GM12878 (cell line): ENCODE results near the gene ISG20L2. TPM values are rescaled to one million over a fixed set of nuclear protein-coding genes. Genes with fewer than 3 reads are reported as not detected.
A peak's percentile ranks its signal among the peaks of the same experiment; 100 is the strongest.

Experiments used
- ATAC-seq: fragments of 200-7000 bp; cut with Tn5 transposase; 3 replicates; pipeline ENCODE4 v1.9.1; 2020; ENCODE audit warnings: mild to moderate bottlenecking, moderate library complexity
- BruUV-seq: library from RNA; stranded (reverse); fragments of 400-500 nt; replicated peaks from 2 replicates; lab custom pipeline; 2021; lab: Mats Ljungman, UMichigan
- CTCF ChIA-PET: fragments of 300-600 bp; sonication (Branson Sonifier 250); formaldehyde crosslinking; extraction: SDS; loops from one replicate; lab custom pipeline; 2021; ENCODE audit warnings: inconsistent platforms; lab: Yijun Ruan, JAX
- POLR2A ChIA-PET: fragments of 350-600 bp; formaldehyde crosslinking; extraction: SDS; loops from one replicate; lab custom pipeline; 2021; ENCODE audit warnings: inconsistent platforms; lab: Charles Lee
- RAD21 ChIA-PET: fragments of 300-600 bp; sonication (Branson Sonifier 250); formaldehyde crosslinking; loops from one replicate; lab custom pipeline; 2023; ENCODE audit warnings: antibody characterized with exemption; ENCODE audit not compliant: unreplicated experiment; lab: Charles Lee
- SMC1A ChIA-PET: fragments of 300-600 bp; sonication (Branson Sonifier 250); formaldehyde crosslinking; loops from one replicate; lab custom pipeline; 2023; ENCODE audit not compliant: unreplicated experiment, uncharacterized antibody; lab: Charles Lee
- DNase-seq: peaks from one replicate; pipeline ENCODE4 v3.0.0-alpha.2; 2011; ENCODE audit warnings: low read depth, low spot score
- FAIRE-seq: peaks from 3 replicates; lab custom pipeline; 2011; peaks lifted over from hg19 to GRCh38; lab: Jason Lieb, UNC
- H2AFZ ChIP-seq: 2 replicates; pipeline ENCODE4 v1.6.0; 2011; ENCODE audit warnings: low read depth, low read length, control low read depth; ENCODE audit not compliant: control insufficient read depth
- H3K27ac ChIP-seq: 2 replicates; pipeline ENCODE4 v1.5.1; 2011; ENCODE audit warnings: control low read depth; ENCODE audit not compliant: control insufficient read depth, insufficient read depth
- H3K27me3 ChIP-seq, 2 experiments: replicated peaks in 1 of 2; 2 replicates each; pipeline versions ENCODE4 v1.6.0 to v1.6.1; 2011; ENCODE audit warnings: low read length in 1 of 2; ENCODE audit not compliant: control insufficient read depth in 2 of 2, insufficient read depth in 2 of 2
- H3K36me3 ChIP-seq, 2 experiments: 2 replicates each; pipeline ENCODE4 v1.5.1; 2011; ENCODE audit warnings: low read length in 1 of 2; ENCODE audit not compliant: control insufficient read depth in 2 of 2, insufficient read depth in 2 of 2
- H3K4me1 ChIP-seq: 2 replicates; pipeline ENCODE4 v1.6.1; 2011; ENCODE audit warnings: mild to moderate bottlenecking, low read length, moderate library complexity, mixed read lengths; ENCODE audit not compliant: control insufficient read depth, insufficient read depth
- H3K4me2 ChIP-seq: 2 replicates; pipeline ENCODE4 v1.6.0; 2011; ENCODE audit warnings: control low read depth; ENCODE audit not compliant: control insufficient read depth, insufficient read depth
- H3K4me3 ChIP-seq: fragments of 200-600 bp; sonication (generic); 2 replicates; pipeline ENCODE4 v1.5.1; 2016
- H3K79me2 ChIP-seq: 2 replicates; pipeline ENCODE4 v1.6.0; 2011; ENCODE audit warnings: low read length; ENCODE audit not compliant: control insufficient read depth, insufficient read depth
- H3K9ac ChIP-seq: 2 replicates; pipeline ENCODE4 v1.8.0; 2011; ENCODE audit warnings: low read length, control low read depth, mixed read lengths; ENCODE audit not compliant: control insufficient read depth, insufficient read depth
- H3K9me3 ChIP-seq: replicated peaks from 3 replicates; pipeline ENCODE4 v1.5.1; 2011; ENCODE audit warnings: mild to moderate bottlenecking, low read length; ENCODE audit not compliant: control insufficient read depth, insufficient read depth
- H4K20me1 ChIP-seq: 2 replicates; pipeline ENCODE4 v1.6.0; 2011; ENCODE audit not compliant: control insufficient read depth, insufficient read depth
- CTCF ChIP-seq, 3 experiments: IDR thresholded peaks in 2 of 3; conservative IDR thresholded peaks in 1 of 3; 2 replicates each; pipeline ENCODE4 v1.5.1; 2011; ENCODE audit warnings: low read depth in 3 of 3, low read length in 3 of 3, mild to moderate bottlenecking in 3 of 3, control low read depth in 2 of 3, moderate library complexity in 2 of 3, inconsistent platforms in 1 of 3, mixed read lengths in 1 of 3; ENCODE audit not compliant: control insufficient read depth in 2 of 3, insufficient read depth in 1 of 3; ENCODE audit errors: extremely low read depth in 1 of 3
- POLR2A ChIP-seq: IDR thresholded peaks from 2 replicates; pipeline ENCODE4 v1.6.1; 2011; ENCODE audit warnings: low read depth, mild to moderate bottlenecking, low read length
- POLR2AphosphoS5 ChIP-seq: IDR thresholded peaks from 2 replicates; pipeline ENCODE4 v1.6.1; 2011; ENCODE audit warnings: mild to moderate bottlenecking, low read length, inconsistent platforms
- POU2F2 ChIP-seq: IDR thresholded peaks from 3 replicates; pipeline ENCODE4 v1.6.1; 2011; ENCODE audit warnings: low read depth, mild to moderate bottlenecking, low read length, borderline replicate concordance
- SPI1 ChIP-seq: IDR thresholded peaks from 2 replicates; pipeline ENCODE4 v1.6.1; 2011; ENCODE audit warnings: low read depth, mild to moderate bottlenecking, low read length, moderate library complexity, borderline replicate concordance; ENCODE audit not compliant: insufficient read depth
- TCF3 ChIP-seq: IDR thresholded peaks from 2 replicates; pipeline ENCODE4 v1.6.1; 2012; ENCODE audit warnings: low read depth, mild to moderate bottlenecking, low read length, borderline replicate concordance; ENCODE audit not compliant: insufficient read depth
- ZNF274 ChIP-seq: IDR thresholded peaks from one replicate; pipeline ENCODE4 v1.8.0; 2011; ENCODE audit not compliant: insufficient read length, insufficient read depth
- WGBS: methylation state at CpG from one replicate; pipeline ENCODE4 v1.1.6; 2016; ENCODE audit warnings: low lambda C conversion rate; ENCODE audit not compliant: insufficient replicate concordance, insufficient coverage; ENCODE audit errors: missing lambda C conversion rate; 5-methylcytosine and 5-hydroxymethylcytosine counted together
- in situ Hi-C: fragments of 300-500 bp; cut with MboI; formaldehyde crosslinking; loops from 9 replicates; pipeline ENCODE4 v1.14.3; 2018; ENCODE audit warnings: mixed read lengths
- intact Hi-C: fragments of 100-400 bp; cut with micrococcal nuclease; formaldehyde crosslinking; loops from one replicate; pipeline ENCODE4 v1.14.2; 2022; ENCODE audit not compliant: unreplicated experiment
- polyA plus RNA-seq, 11 experiments: library from polyadenylated mRNA; depleted of rRNA in 4 of 11; unstranded in 6 of 11; stranded (reverse) in 5 of 11; fragments of >200 nt; fragmentation: Nextera tagmentation in 4 of 11; fragmentation: Illumina TruSeq in 1 of 11; extraction: Ambion mirVana in 4 of 11; extraction: Trizol in 1 of 11; gene quantifications; 1 replicate in 1 of 11; 2 replicates in 10 of 11; pipeline versions ENCODE4 v1.2.1 to v1.2.3, GENCODE V29; 2011 to 2016; ENCODE audit warnings: inconsistent platforms in 2 of 11, missing spikeins in 2 of 11, low read depth in 1 of 11
- total RNA-seq, 4 experiments: library from RNA; depleted of rRNA in 3 of 4; stranded (reverse); fragments of >200 nt in 3 of 4; fragmentation: Illumina TruSeq in 1 of 4; extraction: Trizol in 1 of 4; gene quantifications; 2 replicates each; pipeline versions ENCODE4 v1.2.1 to v1.2.3, GENCODE V29; 2013 to 2021
- TF ChIP-seq, protein P1 (sequence below): fragments of 450-650 bp; IDR thresholded peaks from 2 replicates; pipeline ENCODE4 v1.6.1; 2016; ENCODE audit warnings: mild to moderate bottlenecking
- TF ChIP-seq, protein P2 (sequence below): fragments of 450-650 bp; IDR thresholded peaks from 2 replicates; pipeline ENCODE4 v1.6.1; 2017; ENCODE audit warnings: low read depth, mild to moderate bottlenecking, moderate library complexity

ISG20L2 gene
- total and polyA plus RNA-seq, 10 of the 15 experiments (the other 5 are each of a cell fraction or from before 2014, with no cell fraction given): 16.4 to 111 (median 48.0) TPM

DNA sequence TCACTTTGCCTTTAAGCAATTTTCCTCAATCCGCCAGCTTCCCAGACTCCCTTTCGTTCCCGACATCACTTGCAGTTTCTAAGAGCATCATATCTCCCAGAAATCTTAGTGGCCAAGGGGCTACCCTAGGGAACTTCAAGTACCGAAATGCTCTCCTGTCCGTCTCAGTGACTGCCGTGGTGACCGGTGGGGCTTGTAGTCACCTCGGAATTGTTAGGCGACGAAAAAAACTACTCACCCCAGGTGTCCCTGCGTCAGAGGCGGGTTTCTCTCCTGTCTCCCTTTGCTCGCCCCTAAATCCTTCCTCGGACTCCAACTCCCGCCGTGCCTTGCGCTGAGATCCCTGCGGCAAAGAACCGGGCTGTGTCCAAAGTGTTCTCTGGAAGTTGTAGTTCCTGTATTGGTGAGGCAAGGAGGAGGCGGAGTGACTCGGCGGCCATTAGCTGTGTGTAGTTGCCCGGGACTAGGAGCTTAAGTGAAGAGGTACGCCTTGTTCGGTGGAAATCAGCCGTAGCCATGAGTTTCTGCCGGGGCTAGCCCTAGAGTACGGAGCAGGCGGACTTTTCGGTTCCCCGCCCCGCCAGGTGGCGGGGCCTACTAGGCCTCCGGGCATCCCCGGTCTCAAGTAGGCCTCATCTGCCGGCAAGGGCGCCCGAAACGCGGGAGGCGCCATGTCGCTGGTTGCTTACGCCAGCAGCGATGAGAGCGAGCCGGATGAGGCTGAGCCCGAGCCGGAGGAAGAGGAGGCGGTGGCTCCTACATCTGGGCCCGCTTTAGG is 38.7 kb upstream of the ISG20L2 start, which contains the start of gene PRCC (continued):
- TF ChIP-seq, protein P1, sequence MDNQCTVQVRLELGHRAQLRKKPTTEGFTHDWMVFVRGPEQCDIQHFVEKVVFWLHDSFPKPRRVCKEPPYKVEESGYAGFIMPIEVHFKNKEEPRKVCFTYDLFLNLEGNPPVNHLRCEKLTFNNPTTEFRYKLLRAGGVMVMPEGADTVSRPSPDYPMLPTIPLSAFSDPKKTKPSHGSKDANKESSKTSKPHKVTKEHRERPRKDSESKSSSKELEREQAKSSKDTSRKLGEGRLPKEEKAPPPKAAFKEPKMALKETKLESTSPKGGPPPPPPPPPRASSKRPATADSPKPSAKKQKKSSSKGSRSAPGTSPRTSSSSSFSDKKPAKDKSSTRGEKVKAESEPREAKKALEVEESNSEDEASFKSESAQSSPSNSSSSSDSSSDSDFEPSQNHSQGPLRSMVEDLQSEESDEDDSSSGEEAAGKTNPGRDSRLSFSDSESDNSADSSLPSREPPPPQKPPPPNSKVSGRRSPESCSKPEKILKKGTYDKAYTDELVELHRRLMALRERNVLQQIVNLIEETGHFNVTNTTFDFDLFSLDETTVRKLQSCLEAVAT: peak; percentile 69
- TF ChIP-seq, protein P2, sequence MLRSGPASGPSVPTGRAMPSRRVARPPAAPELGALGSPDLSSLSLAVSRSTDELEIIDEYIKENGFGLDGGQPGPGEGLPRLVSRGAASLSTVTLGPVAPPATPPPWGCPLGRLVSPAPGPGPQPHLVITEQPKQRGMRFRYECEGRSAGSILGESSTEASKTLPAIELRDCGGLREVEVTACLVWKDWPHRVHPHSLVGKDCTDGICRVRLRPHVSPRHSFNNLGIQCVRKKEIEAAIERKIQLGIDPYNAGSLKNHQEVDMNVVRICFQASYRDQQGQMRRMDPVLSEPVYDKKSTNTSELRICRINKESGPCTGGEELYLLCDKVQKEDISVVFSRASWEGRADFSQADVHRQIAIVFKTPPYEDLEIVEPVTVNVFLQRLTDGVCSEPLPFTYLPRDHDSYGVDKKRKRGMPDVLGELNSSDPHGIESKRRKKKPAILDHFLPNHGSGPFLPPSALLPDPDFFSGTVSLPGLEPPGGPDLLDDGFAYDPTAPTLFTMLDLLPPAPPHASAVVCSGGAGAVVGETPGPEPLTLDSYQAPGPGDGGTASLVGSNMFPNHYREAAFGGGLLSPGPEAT: peak; percentile 94
- TF ChIP-seq SPI1: no peak

- Histone ChIP-seq H3K27ac (peak overlapping the region; percentile 86), H3K4me1 (no peaks in the 10 kb centered on the region), H3K4me2 (peak overlapping the region; percentile 99), H2AFZ (peak overlapping the region; percentile 95), H3K79me2 (peaks cover 49% of the 10 kb centered on the region), H3K36me3 (peaks cover 0 to 8% of the 10 kb centered on the region in 2 experiments; a peak in 2 of 4 replicates), H3K9ac (peak overlapping the region; percentile 92), H3K4me3 (peak overlapping the region; percentile 87), H3K9me3 (no peaks in the 10 kb centered on the region), H4K20me1 (no peaks in the 10 kb centered on the region), H3K27me3 (no peaks in the 10 kb centered on the region)
- CTCF ChIA-PET: interaction anchor here (0.6 to 9.6 kb wide), 12 partner anchors 9 to 1631 kb away, joined by 3 to 152 read pairs (median 4); partner anchors contain the start of genes CRABP2, HDGF, ISG20L2 and METTL25B
- intact Hi-C loops: loop anchor here (1.0 to 5.0 kb wide), 4 partner anchors 15 to 264 kb away; partner anchors contain the start of genes HDGF, ISG20L2, MEF2D and METTL25B
- DNase-seq (no peak), FAIRE-seq (peak; percentile 72), ATAC-seq (peak; percentile 7)
- 9% methylated on average over 14 of the region's 14 CpGs for WGBS
- SMC1A ChIA-PET: interaction anchor here (0.6 to 11.8 kb wide), 10 partner anchors 10 to 124 kb away, joined by 3 to 108 read pairs (median 6); partner anchors contain the start of genes HDGF, ISG20L2, METTL25B and MRPL24
- BruUV-seq: TSS peak; percentile 92
- in situ Hi-C loops: no loop called here
- POLR2A ChIA-PET: interaction anchor here (0.6 to 6.9 kb wide), 7 partner anchors 10 to 534 kb away, joined by 4 to 71 read pairs (median 7); partner anchors contain the start of genes HDGF, ISG20L2, METTL25B and MRPL24
- RAD21 ChIA-PET: interaction anchor here (0.6 to 5.0 kb wide), 9 partner anchors 12 to 93 kb away, joined by 3 to 59 read pairs (median 4); partner anchors contain the start of genes HDGF, ISG20L2, METTL25B and MRPL24
- TF ChIP-seq POLR2AphosphoS5 (0 out of 2 replicates have a peak, but pooled peaks have one; percentile 57), POLR2A (0 out of 2 replicates have a peak, but pooled peaks have one; percentile 36), CTCF (IDR thresholded peaks at IDR 0.05 in 2 of 3, conservative IDR thresholded peaks at IDR 0.05 in 1 of 3; ENCODE audit: control insufficient read depth in 2 of 3, extremely low read depth in 1 of 3, insufficient read depth in 1 of 3, low read depth in 3 of 3, low read length in 3 of 3) (0 out of 6 replicates have a peak, but pooled peaks of 1 of the 3 experiments have one; percentile 2), POU2F2 (peak; percentile 9; the same call in 1 of the 3 replicates), ZNF274 (no peak), TCF3 (no peak)
Observed at GRCh38 chr1:156766298-156767100, 37.9 kb upstream of the ISG20L2 start.
